C4-2B (cell line): ENCODE measurements around the gene KRTAP5-2.

Experiments
- H3K27ac ChIP-seq: fragments of 450-650 bp; 2 replicates; pipeline ENCODE4 v1.5.1; 2017
- ZFX ChIP-seq: fragments of 450-650 bp; IDR thresholded peaks from 2 replicates; pipeline ENCODE4 v1.6.1; 2017
- TF ChIP-seq, protein P1 (sequence below): fragments of 450-650 bp; conservative IDR thresholded peaks from 2 replicates; pipeline ENCODE4 v1.5.1; 2017; ENCODE audit warnings: mild to moderate bottlenecking

KRTAP5-2 gene

DNA sequence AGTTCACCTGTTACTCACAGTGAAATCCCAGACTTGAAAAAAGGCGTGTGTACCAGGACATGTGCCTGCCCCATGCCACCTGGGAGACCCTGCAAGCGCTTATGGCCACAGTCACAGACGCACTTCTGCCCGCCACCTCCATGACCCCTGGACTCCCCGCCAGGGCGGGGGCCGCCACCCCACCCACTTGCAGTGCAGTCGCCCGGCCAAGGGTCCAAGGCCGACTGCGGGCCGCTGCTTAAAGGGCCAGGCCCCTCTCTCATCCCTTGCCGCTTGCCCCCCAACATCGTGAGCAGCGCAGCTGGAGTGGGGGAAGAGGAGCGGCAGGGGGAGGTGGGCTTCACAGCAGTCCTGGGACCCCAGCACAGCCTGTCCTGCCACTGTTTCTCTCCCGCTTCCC, 36.8 kb downstream of the KRTAP5-2 start:
- TF ChIP-seq, protein P1, sequence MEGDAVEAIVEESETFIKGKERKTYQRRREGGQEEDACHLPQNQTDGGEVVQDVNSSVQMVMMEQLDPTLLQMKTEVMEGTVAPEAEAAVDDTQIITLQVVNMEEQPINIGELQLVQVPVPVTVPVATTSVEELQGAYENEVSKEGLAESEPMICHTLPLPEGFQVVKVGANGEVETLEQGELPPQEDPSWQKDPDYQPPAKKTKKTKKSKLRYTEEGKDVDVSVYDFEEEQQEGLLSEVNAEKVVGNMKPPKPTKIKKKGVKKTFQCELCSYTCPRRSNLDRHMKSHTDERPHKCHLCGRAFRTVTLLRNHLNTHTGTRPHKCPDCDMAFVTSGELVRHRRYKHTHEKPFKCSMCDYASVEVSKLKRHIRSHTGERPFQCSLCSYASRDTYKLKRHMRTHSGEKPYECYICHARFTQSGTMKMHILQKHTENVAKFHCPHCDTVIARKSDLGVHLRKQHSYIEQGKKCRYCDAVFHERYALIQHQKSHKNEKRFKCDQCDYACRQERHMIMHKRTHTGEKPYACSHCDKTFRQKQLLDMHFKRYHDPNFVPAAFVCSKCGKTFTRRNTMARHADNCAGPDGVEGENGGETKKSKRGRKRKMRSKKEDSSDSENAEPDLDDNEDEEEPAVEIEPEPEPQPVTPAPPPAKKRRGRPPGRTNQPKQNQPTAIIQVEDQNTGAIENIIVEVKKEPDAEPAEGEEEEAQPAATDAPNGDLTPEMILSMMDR, result no peak
- TF ChIP-seq ZFX, result no peak
- H3K27ac ChIP-seq, result no peak overlapping the region

DNA sequence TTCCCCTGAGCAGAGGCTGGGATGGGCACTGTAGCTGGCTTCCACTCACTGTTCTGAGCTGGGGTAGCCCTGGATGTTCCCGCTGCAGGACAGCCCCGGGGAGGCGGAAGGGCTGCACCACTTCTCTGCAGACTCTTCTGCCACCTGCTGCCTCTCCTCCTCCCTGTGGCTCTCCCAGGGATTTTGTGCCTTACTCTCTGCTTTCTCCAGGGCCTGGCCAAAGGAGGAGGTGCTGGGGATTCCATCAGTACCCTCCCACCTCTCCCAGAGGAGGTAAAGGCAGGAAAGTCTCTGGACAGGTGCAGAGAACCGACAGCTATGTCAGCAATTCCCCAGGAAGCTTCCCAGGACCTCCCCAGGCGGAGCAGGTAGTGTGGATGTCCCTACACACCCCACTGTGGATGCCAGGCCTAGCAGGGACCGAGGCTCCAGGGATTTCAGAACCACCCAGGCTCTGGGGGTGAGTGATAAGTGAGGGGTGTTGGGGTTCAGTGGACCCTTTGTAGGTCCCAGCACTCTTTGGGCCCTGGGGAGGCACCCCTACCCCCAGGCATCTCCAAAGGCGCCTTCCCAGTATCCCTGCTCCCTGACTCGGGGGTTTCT, 37.3 kb downstream of the KRTAP5-2 start:
- TF ChIP-seq, protein P1, result no peak
- no peak for TF ChIP-seq ZFX
- H3K27ac ChIP-seq, result peak overlapping the region; percentile 98; the same call in 1 of the 2 replicates

DNA sequence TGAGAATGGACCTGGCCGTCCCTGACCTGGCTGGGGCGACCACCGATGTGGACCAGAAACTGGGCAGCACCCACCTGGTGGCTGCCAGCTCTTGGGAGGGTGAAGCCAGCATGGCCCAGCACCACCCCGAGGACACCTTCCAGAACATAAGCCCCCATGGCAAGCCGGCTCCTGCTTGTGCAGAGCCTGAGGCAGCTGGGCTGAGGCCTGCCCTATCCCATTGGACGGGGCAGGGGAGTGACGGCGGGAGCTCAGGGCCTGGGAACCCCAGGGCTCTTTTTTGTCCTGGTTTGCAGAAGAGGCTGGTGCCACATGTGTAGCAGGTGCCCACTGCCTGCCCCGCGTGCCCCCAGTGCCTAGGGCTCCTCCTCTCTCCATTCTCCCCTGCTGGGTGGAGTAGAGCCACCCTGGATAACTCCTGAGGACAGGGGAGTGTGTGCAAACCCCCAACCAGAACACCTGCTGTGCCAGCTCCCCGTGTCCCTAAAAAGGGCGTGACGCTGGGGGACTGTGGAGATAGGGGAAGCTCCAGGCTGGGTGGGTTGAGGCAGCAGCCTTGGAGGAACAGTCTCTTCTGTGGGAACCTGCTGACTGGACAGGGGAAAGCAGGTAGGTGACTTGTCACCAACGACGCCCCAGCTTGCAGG, 38.0 kb downstream of the KRTAP5-2 start:
- no peak for TF ChIP-seq ZFX
- TF ChIP-seq, protein P1, result no peak
- H3K27ac ChIP-seq, result peak overlapping the region; percentile 98

DNA sequence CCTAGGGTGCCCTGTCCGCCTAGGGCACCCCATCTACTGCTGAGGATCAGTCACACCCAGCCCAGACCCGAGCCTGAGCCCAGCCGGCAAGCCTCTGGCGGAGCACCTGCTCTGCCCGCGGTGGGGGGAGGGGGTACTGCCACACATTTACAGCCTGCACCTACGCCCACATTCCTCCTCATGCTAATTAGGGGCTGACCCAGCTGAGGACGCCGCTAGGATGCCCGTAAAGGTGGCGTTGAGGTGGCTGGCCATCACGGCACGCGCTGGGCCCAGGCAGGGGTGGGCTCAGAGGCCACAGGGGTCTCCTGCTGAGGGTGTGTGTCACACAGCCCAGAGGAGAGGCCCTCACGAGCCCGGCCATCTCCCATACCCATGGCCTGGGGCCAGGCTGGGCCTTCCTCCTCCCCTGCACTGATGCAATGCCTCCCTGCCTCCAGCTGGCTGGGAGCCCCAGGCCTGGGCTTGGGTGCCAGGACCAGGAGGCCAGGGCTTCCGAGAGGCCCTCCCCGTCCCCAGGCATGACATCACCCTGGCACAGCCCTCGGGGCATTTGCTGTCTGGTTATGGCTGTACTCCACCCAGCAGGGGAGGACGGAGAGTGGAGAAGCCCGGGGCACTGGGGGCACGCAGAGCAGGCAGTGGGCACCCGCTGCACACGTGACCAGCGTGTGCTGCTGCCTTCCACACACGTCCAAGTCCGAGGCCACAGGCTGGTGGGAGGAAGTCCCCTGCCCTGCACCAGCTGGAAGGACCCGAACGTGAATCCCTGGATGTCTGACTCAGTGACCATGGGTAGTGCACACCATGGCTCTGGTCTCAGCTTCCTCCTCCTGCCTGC, 38.8 kb downstream of the KRTAP5-2 start:
- TF ChIP-seq, protein P1, result no peak
- TF ChIP-seq ZFX, result no peak
- H3K27ac ChIP-seq, result peak overlapping the region; percentile 98

DNA sequence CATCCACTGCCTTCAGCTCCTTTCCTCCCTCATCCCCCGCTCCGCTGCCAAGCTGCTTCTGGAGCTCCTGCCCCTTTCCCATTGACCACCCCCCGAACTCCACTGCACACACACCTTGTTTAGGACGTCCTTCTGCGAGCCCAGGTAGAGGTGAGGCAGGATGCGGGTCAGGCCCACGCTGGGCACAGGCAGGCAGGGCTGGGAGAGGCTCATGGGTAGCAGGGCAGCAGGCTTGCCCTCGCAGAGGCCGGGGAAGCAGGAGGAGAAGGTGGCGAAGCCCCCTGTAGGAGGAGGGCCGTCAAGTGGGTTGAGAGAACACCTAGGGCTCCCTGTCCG, 39.4 kb downstream of the KRTAP5-2 start:
- TF ChIP-seq, protein P1, result no peak
- no peak for TF ChIP-seq ZFX
- peak overlapping the region; percentile 98 for H3K27ac ChIP-seq

DNA sequence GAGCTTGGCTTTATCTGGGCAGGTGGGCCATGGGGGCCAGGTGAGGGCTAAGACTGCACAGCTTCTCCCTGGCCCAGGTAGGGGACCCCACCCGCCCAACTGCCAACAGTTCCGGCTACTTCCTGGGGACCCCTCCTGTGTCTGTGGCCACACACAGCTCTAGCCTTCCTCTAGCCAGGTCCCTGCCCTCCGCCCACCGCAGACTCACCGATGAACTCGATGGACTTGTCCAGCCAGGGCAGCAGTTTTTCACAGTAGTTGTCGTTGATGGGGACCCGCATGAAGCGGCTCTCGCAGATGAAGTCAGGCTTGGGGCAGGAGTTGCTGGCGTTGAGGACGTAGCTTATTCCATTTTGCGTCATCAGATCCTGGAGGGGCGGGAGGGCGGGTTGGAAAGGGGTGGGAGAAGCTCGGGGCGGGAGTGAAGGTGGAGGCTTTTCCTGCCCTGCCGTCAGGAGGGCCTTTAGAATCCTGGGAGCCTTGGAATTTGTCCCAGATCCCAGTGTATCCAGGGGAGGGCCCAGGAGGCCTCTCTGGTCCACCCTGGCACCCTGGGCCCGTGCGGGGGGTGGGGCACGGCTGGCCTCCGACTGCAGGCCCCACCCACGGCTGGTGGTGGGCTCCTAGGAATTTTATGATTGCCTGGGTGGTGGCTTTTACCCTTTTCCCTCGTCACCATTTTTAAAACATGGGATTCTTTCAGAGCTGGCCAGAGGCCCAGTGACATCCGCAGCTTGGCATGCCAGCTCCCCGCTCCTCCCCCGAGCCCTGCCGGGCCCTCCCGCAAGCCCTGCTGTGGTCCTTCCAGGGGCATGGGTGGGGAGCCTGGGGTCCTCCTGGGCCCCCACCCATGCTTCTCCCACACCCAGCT, 40.0 kb downstream of the KRTAP5-2 start:
- TF ChIP-seq ZFX, result no peak
- TF ChIP-seq, protein P1, result no peak
- H3K27ac ChIP-seq, result peak overlapping the region; percentile 98
